Endothelial cell (in vitro differentiated cells): ENCODE data around the gene NT5C2. TPM values are rescaled to one million over a fixed set of nuclear protein-coding genes. Genes with fewer than 3 reads are reported as not detected.

ENCODE experiments used
- DNase-seq: peaks from one replicate; pipeline ENCODE4 v3.0.0; 2021; ENCODE audit warnings: low spot score
- H3K27ac Mint-ChIP-seq: one replicate; pipeline ENCODE4 v1.8.0; 2021; ENCODE audit warnings: mixed read lengths, inconsistent platforms; ENCODE audit not compliant: unreplicated experiment
- H3K27me3 Mint-ChIP-seq: one replicate; pipeline ENCODE4 v1.8.0; 2021; ENCODE audit warnings: mild to moderate bottlenecking, moderate library complexity, mixed read lengths, inconsistent platforms; ENCODE audit not compliant: unreplicated experiment
- H3K36me3 Mint-ChIP-seq: one replicate; pipeline ENCODE4 v1.8.0; 2021; ENCODE audit warnings: mild to moderate bottlenecking, low read depth, mixed read lengths, inconsistent platforms; ENCODE audit not compliant: unreplicated experiment
- H3K4me1 Mint-ChIP-seq: one replicate; pipeline ENCODE4 v1.8.0; 2021; ENCODE audit warnings: mild to moderate bottlenecking, mixed read lengths, inconsistent platforms; ENCODE audit not compliant: unreplicated experiment
- H3K4me3 Mint-ChIP-seq: one replicate; pipeline ENCODE4 v1.8.0; 2021; ENCODE audit warnings: mild to moderate bottlenecking, mixed read lengths, inconsistent platforms; ENCODE audit not compliant: unreplicated experiment
- H3K9me3 Mint-ChIP-seq: one replicate; pipeline ENCODE4 v1.8.0; 2021; ENCODE audit warnings: mixed read lengths, inconsistent platforms; ENCODE audit not compliant: unreplicated experiment
- CTCF ChIP-seq: fragments of 200-600 bp; sonication (generic); IDR thresholded peaks from one replicate; pipeline ENCODE4 v1.5.0; 2021; ENCODE audit warnings: antibody characterized with exemption; ENCODE audit not compliant: unreplicated experiment
- total RNA-seq: library from RNA; stranded (reverse); fragmentation: NEBNext Ultra II Directional; extraction: Animal tissue kit (Norgen Biotek cat#: 25700); gene quantifications from one replicate; pipeline ENCODE4 v1.2.1, GENCODE V29; 2021; ENCODE audit not compliant: unreplicated experiment

The NT5C2 gene
- total RNA-seq, 1 donor from 2014 or later: 88.2 TPM

DNA sequence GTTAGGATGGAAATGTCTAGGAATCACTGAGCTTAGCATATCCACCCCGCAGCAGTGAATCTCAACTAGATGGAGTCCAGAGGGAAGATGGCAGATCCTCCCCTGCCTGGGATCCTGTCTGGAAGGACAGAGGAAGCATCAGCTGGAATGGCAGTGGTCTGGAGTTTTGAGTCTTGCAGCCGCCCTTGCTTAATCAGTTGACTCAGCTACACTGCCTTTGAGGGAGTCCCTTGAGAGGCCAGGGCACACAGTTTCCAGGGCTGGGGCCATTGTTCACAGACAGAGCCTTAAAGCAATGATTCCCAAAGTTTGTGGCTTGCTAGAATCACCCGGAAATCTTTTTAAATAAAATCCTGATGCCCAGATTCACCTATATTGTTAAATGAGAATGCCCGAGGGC, 128.1 kb downstream of the NT5C2 start:
- TF ChIP-seq CTCF: no peak
- Mint-ChIP-seq H3K4me1 (no peaks in the 10 kb centered on the region), H3K36me3 (no peaks in the 10 kb centered on the region), H3K27ac (no peak overlapping the region), H3K9me3 (no peaks in the 10 kb centered on the region), H3K4me3 (no peak overlapping the region), H3K27me3 (peaks cover 1% of the 10 kb centered on the region)
- no peak for DNase-seq

DNA sequence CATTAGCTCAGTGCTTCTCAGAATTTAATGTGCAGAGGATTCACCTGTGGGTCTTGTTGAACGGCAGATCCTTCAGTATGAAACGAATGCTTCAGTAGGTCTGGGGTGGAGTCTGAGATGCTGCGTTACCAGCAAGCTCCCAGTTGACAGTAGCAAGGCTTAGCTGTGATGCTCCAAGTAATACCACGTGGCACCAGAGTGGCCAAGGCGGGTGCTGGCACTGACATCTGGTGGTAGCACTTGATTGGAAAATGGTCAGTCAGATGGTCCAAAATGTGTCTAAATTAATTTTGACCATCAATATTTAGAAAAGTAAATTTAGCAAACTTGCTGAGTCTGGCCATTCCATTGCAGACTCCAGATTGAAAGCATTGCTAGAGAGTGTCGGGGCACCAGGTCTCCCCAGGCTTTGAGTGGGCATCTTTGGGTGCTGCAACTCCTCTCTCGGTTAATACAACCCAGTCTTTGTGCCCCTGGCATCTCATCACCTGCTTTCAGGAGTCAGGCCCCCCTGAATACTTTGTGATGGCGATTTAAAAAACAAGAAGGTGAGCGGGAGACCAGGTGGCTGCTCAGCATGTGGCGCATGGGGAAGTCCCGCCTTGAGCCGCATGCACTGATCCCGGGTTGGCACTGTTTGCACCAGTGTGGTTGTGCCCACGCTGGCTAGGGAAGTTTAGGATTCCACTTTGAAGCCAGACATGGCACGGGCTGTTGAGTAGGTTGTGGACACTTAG, 130.1 kb downstream of the NT5C2 start:
- DNase-seq: no peak
- no peaks in the 10 kb centered on the region for H3K4me1 Mint-ChIP-seq
- no peak overlapping the region for H3K4me3 Mint-ChIP-seq
- no peaks in the 10 kb centered on the region for H3K9me3 Mint-ChIP-seq
- TF ChIP-seq CTCF: peak; percentile 19
- H3K27ac Mint-ChIP-seq: no peak overlapping the region
- H3K27me3 Mint-ChIP-seq: peaks cover 1% of the 10 kb centered on the region
- H3K36me3 Mint-ChIP-seq: no peaks in the 10 kb centered on the region

DNA sequence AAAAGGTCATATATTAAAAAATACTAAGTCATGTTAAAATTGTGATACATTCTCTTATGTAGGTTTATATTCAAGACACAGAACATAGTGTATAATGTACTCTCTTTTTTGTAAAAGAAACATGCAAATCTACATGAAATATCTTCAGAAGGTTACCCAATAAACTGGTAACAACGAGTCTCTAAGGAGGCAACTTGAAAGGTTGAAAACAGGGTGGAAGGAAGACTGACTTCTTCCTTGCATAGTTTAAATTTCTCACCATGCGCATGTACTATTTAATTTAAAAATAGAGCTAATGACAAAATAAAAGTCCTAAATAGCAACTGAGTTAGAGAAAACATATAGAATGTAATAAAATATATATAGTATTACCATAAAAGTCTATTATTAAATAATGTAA, 132.5 kb downstream of the NT5C2 start:
- Mint-ChIP-seq H3K36me3 (no peaks in the 10 kb centered on the region), H3K9me3 (no peaks in the 10 kb centered on the region), H3K4me3 (no peak overlapping the region), H3K4me1 (no peaks in the 10 kb centered on the region), H3K27me3 (no peaks in the 10 kb centered on the region), H3K27ac (no peak overlapping the region)
- no peak for DNase-seq
- TF ChIP-seq CTCF: no peak

- Mint-ChIP-seq H3K4me1 (no peaks in the 10 kb centered on the region), H3K27ac (no peak overlapping the region), H3K4me3 (no peak overlapping the region), H3K36me3 (no peaks in the 10 kb centered on the region), H3K9me3 (no peaks in the 10 kb centered on the region), H3K27me3 (no peaks in the 10 kb centered on the region)
- DNase-seq: no peak
- TF ChIP-seq CTCF: no peak
Measured at GRCh38 chr10:103058034-103058433, 135.0 kb downstream of the NT5C2 start.

DNA sequence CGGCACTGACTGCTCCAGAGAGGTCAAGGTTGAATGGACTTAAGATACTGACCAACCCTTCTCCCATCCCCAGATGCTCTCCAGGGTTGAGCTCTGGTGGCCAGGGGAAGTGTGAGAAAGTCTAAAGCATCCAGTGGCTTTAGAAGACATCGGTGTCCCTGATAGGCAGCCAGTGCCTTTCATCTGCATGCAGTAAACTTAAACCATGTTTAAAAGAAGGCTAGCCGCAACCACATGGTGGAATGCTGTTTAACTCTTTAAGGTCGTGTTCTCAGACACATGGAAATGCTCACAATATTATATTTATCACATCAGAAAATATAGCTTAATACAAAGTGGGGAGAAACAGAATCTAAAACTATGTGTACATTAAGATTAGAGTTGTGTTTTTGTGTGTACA, 138.0 kb downstream of the NT5C2 start:
- Mint-ChIP-seq H3K27me3 (peaks cover 2% of the 10 kb centered on the region), H3K27ac (no peak overlapping the region), H3K9me3 (no peaks in the 10 kb centered on the region), H3K4me1 (peaks cover 4% of the 10 kb centered on the region), H3K36me3 (no peaks in the 10 kb centered on the region), H3K4me3 (no peak overlapping the region)
- DNase-seq: no peak
- TF ChIP-seq CTCF: no peak
